ENCODE results near the gene PRUNE2.

GRCh38 chr9:76759732-76760131, 146.2 kb downstream of the PRUNE2 start:
- no peak for TF ChIP-seq TCF12 (IDR thresholded peaks at IDR 0.05)
- TF ChIP-seq MXI1 (IDR thresholded peaks at IDR 0.05; ENCODE audit: low read depth, low read length): no peak
